Hepatocyte (in vitro differentiated cells): Measurements from ENCODE around the gene MRGPRD. TPM values are rescaled to one million over a fixed set of nuclear protein-coding genes. Genes with fewer than 3 reads are reported as not detected.

Experiments
- DNase-seq: peaks from one replicate; pipeline ENCODE4 v3.0.0-alpha.2; 2016; ENCODE audit warnings: low spot score
- H2AFZ ChIP-seq: fragments of 200-600 bp; sonication (generic); 2 replicates; pipeline ENCODE4 v1.6.0; 2016; ENCODE audit warnings: antibody characterized with exemption, mild to moderate bottlenecking
- H3K27ac ChIP-seq: fragments of 200-600 bp; sonication (generic); 2 replicates; pipeline ENCODE4 v1.5.1; 2016; ENCODE audit warnings: mild to moderate bottlenecking
- H3K27me3 ChIP-seq: fragments of 200-600 bp; sonication (generic); 2 replicates; pipeline ENCODE4 v1.6.1; 2016
- H3K36me3 ChIP-seq: fragments of 200-600 bp; sonication (generic); replicated peaks from 2 replicates; pipeline ENCODE4 v1.5.1; 2016; ENCODE audit warnings: low read depth; ENCODE audit not compliant: insufficient read depth
- H3K4me1 ChIP-seq: fragments of 200-600 bp; sonication (generic); 2 replicates; pipeline ENCODE4 v1.5.1; 2016; ENCODE audit warnings: mild to moderate bottlenecking, moderate library complexity; ENCODE audit not compliant: insufficient read depth
- H3K4me2 ChIP-seq: fragments of 200-600 bp; sonication (generic); 2 replicates; pipeline ENCODE4 v1.6.0; 2016
- H3K4me3 ChIP-seq: fragments of 200-600 bp; sonication (generic); 2 replicates; pipeline ENCODE4 v1.5.1; 2016; ENCODE audit warnings: mild to moderate bottlenecking
- H3K79me2 ChIP-seq: fragments of 200-600 bp; sonication (generic); 2 replicates; pipeline ENCODE4 v1.6.0; 2017; ENCODE audit warnings: mild to moderate bottlenecking
- H3K9me2 ChIP-seq: fragments of 200-600 bp; sonication (generic); replicated peaks from 2 replicates; pipeline ENCODE4 v1.6.0; 2017; ENCODE audit warnings: mild to moderate bottlenecking; ENCODE audit not compliant: insufficient read depth
- H3K9me3 ChIP-seq: fragments of 200-600 bp; sonication (generic); 2 replicates; pipeline ENCODE4 v1.5.1; 2016; ENCODE audit warnings: low read depth, mild to moderate bottlenecking
- H4K20me1 ChIP-seq: fragments of 200-600 bp; sonication (generic); 2 replicates; pipeline ENCODE4 v1.6.0; 2016; ENCODE audit warnings: mild to moderate bottlenecking; ENCODE audit not compliant: insufficient read depth, poor library complexity, severe bottlenecking
- EZH2 ChIP-seq: fragments of 200-600 bp; sonication (generic); IDR thresholded peaks from 2 replicates; pipeline ENCODE4 v1.6.1; 2016; ENCODE audit warnings: antibody characterized with exemption, mild to moderate bottlenecking, borderline replicate concordance
- EZH2phosphoT487 ChIP-seq: fragments of 200-600 bp; sonication (generic); IDR thresholded peaks from one replicate; pipeline ENCODE4 v1.6.1; 2018; ENCODE audit warnings: antibody characterized with exemption, mild to moderate bottlenecking, low read depth, moderate library complexity; ENCODE audit not compliant: unreplicated experiment, severe bottlenecking
- WGBS: methylation state at CpG from one replicate; pipeline ENCODE4 v1.1.6; 2016; ENCODE audit warnings: low lambda C conversion rate; ENCODE audit errors: missing lambda C conversion rate; 5-methylcytosine and 5-hydroxymethylcytosine counted together
- polyA plus RNA-seq: library from polyadenylated mRNA; unstranded; fragments of >200 nt; fragmentation: Nextera tagmentation; extraction: Ambion mirVana; gene quantifications from 2 replicates; pipeline ENCODE4 v1.2.1, GENCODE V29; 2016
- total RNA-seq: library from RNA; depleted of rRNA; stranded (reverse); fragments of >200 nt; gene quantifications from 2 replicates; pipeline ENCODE4 v1.2.3, GENCODE V29; 2014
- TF ChIP-seq, protein P1 (sequence below): fragments of 200-600 bp; sonication (generic); IDR thresholded peaks from 2 replicates; pipeline ENCODE4 v1.5.1; 2016; ENCODE audit warnings: antibody characterized with exemption, mild to moderate bottlenecking; ENCODE audit not compliant: poor library complexity

Gene MRGPRD
- total and polyA plus RNA-seq, 2 experiments from 2014 or later = not detected

DNA sequence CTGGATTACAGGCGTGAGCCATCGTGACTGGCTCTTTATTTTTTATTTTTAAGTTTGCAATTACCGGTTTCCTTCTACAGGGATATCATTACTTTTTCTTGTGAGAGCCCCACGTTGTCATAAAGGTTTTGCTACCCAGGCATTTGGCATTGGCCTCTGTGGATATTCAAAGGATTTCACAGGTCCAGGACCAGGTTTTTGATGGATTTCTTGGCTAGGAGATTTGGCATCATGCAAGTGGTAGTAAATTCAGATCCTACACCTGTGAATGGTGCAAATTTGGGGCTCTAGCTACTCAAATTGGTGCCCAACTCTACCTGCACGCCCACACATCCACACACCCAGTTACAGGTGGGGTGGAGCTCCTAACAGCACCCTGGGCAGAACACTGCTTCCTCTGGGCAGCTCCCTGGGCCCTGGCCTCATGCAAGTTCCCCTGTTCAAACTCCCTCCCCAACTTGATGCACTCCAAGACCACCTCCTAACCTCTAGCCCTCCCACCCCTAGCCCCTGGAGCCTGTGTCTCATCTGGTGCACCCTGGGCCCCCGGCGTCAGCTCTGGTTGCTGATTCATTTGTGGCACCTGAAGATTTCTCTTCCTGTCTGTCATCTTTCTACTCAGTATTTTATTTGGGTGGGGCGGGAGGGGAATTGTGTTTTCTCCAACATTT lies 9.3 kb upstream of the MRGPRD start:
- 82% methylated on average over 8 of the region's 8 CpGs for WGBS
- no peak overlapping the region for H2AFZ ChIP-seq
- DNase-seq = no peak
- no peaks in the 10 kb centered on the region for H3K36me3 ChIP-seq
- no peaks in the 10 kb centered on the region for H3K4me1 ChIP-seq
- no peaks in the 10 kb centered on the region for H3K27me3 ChIP-seq
- TF ChIP-seq, protein P1, sequence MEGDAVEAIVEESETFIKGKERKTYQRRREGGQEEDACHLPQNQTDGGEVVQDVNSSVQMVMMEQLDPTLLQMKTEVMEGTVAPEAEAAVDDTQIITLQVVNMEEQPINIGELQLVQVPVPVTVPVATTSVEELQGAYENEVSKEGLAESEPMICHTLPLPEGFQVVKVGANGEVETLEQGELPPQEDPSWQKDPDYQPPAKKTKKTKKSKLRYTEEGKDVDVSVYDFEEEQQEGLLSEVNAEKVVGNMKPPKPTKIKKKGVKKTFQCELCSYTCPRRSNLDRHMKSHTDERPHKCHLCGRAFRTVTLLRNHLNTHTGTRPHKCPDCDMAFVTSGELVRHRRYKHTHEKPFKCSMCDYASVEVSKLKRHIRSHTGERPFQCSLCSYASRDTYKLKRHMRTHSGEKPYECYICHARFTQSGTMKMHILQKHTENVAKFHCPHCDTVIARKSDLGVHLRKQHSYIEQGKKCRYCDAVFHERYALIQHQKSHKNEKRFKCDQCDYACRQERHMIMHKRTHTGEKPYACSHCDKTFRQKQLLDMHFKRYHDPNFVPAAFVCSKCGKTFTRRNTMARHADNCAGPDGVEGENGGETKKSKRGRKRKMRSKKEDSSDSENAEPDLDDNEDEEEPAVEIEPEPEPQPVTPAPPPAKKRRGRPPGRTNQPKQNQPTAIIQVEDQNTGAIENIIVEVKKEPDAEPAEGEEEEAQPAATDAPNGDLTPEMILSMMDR = no peak
- TF ChIP-seq EZH2phosphoT487 (no peak), EZH2 (no peak)
- H3K4me2 ChIP-seq = no peak overlapping the region
- H4K20me1 ChIP-seq = no peaks in the 10 kb centered on the region
- no peak overlapping the region for H3K27ac ChIP-seq
- H3K79me2 ChIP-seq = no peaks in the 10 kb centered on the region
- H3K9me3 ChIP-seq = no peaks in the 10 kb centered on the region
- no peak overlapping the region for H3K4me3 ChIP-seq
- H3K9me2 ChIP-seq = no peaks in the 10 kb centered on the region

DNA sequence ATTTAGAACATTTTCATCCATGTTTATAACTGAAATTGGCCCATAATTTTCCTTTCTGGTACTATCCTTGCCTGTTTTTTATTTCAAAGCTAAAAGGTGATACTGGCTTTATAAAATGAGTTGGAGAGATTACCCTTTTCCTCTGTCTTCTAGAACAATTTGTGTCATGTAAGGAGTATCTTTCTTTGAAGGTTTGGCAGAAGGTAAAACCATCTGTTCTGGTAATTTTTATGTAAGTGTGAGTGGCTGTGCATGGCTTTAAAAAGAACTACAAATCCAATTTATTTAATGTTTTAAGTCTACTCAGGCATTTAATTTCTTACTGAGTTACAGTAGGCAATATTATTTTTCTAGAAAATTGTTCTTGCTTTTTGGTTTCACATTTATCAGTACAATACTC lies 7.7 kb upstream of the MRGPRD start:
- Histone ChIP-seq H3K9me3 (no peaks in the 10 kb centered on the region), H3K27me3 (no peaks in the 10 kb centered on the region), H3K4me1 (no peaks in the 10 kb centered on the region), H3K4me3 (no peak overlapping the region), H3K4me2 (no peak overlapping the region), H2AFZ (no peak overlapping the region), H3K36me3 (no peaks in the 10 kb centered on the region), H3K79me2 (no peaks in the 10 kb centered on the region), H3K27ac (no peak overlapping the region), H4K20me1 (no peaks in the 10 kb centered on the region), H3K9me2 (no peaks in the 10 kb centered on the region)
- no peak for DNase-seq
- TF ChIP-seq EZH2phosphoT487 (no peak), EZH2 (no peak)
- TF ChIP-seq, protein P1 = no peak

DNA sequence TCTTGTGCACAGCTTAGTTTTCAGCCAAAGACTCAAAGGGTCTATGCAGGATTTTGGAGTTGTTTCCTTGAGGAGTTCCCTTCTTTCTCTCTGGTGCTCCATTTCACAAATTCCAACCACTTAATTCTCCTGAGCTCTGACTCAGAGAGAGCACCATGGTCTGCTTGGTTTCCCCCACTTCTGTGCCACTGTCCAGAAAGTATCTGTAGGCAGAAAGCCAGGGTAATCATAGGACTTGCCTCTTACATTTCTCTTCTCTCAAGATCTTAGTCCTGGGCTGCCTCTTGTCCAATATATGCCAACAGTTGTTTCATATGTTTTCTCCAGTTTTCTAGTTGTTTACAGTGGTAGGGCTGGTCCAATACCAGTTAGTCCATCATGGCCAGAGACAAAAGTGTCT lies 6.4 kb upstream of the MRGPRD start:
- Histone ChIP-seq H2AFZ (no peak overlapping the region), H3K27me3 (no peaks in the 10 kb centered on the region), H3K9me2 (no peaks in the 10 kb centered on the region), H3K4me2 (no peak overlapping the region), H3K36me3 (no peaks in the 10 kb centered on the region), H3K4me3 (no peak overlapping the region), H3K4me1 (no peaks in the 10 kb centered on the region), H3K27ac (no peak overlapping the region), H4K20me1 (no peaks in the 10 kb centered on the region), H3K79me2 (no peaks in the 10 kb centered on the region), H3K9me3 (no peaks in the 10 kb centered on the region)
- TF ChIP-seq EZH2phosphoT487 (no peak), EZH2 (no peak)
- TF ChIP-seq, protein P1 = no peak
- DNase-seq = no peak

DNA sequence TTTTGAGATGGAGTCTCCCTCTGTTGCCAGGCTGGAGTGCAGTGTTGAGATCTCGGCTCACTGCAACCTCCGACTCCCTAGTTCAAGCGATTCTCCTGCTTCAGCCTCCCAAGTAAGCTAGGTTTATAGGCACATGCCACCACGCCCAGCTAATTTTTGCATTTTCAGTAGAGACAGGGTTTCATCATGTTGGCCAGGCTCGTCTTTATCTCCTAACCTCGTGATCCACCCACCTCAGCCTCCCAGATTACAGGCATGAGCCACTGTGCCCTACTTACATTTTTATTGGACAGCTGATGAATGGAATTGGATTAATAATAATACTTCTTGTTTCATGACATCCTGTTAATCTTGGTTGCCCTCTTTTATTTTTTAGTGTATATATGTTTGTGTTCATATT lies 3.0 kb upstream of the MRGPRD start:
- Histone ChIP-seq H2AFZ (no peak overlapping the region), H3K79me2 (no peaks in the 10 kb centered on the region), H3K4me3 (no peak overlapping the region), H3K9me3 (no peaks in the 10 kb centered on the region), H3K36me3 (no peaks in the 10 kb centered on the region), H4K20me1 (no peaks in the 10 kb centered on the region), H3K9me2 (no peaks in the 10 kb centered on the region), H3K4me1 (no peaks in the 10 kb centered on the region), H3K4me2 (no peak overlapping the region), H3K27me3 (no peaks in the 10 kb centered on the region), H3K27ac (no peak overlapping the region)
- TF ChIP-seq EZH2phosphoT487 = no peak
- no peak for TF ChIP-seq EZH2
- TF ChIP-seq, protein P1 = no peak
- WGBS = 78% methylated on average over 6 of the region's 6 CpGs
- no peak for DNase-seq
